GM18526 (cell line): ENCODE measurements around the gene APPBP2.

Source experiments
- POLR2A ChIP-seq: IDR thresholded peaks from 3 replicates; pipeline ENCODE4 v1.6.1; 2011; ENCODE audit not compliant: insufficient read length; ENCODE audit errors: extremely low read depth

The APPBP2 gene

GRCh38 chr17:60425626-60426025 is 100.4 kb downstream of the APPBP2 start:
- TF ChIP-seq POLR2A, result no peak

- no peak for TF ChIP-seq POLR2A
Observed at GRCh38 chr17:60423865-60424264, 102.2 kb downstream of the APPBP2 start.

GRCh38 chr17:60422162-60422665 is 103.8 kb downstream of the APPBP2 start, which contains the start of gene CHCT1:
TSS of gene CHCT1 (plus strand) at chr17:60422489. CDS start at chr17:60422593, 104 bp downstream.
- no peak for TF ChIP-seq POLR2A

GRCh38 chr17:60421273-60422161 is 104.5 kb downstream of the APPBP2 start:
- TF ChIP-seq POLR2A, result no peak

GRCh38 chr17:60416368-60416925 is 109.6 kb downstream of the APPBP2 start:
- TF ChIP-seq POLR2A, result no peak

GRCh38 chr17:60415146-60415545 is 110.9 kb downstream of the APPBP2 start:
- no peak for TF ChIP-seq POLR2A

GRCh38 chr17:60412701-60413100 is 113.3 kb downstream of the APPBP2 start:
- no peak for TF ChIP-seq POLR2A

- TF ChIP-seq POLR2A, result no peak
Observed at GRCh38 chr17:60410001-60410400, 116.0 kb downstream of the APPBP2 start.

GRCh38 chr17:60406887-60407286 is 119.2 kb downstream of the APPBP2 start:
- no peak for TF ChIP-seq POLR2A

- TF ChIP-seq POLR2A, result no peak
Observed at GRCh38 chr17:60403962-60404361, 122.1 kb downstream of the APPBP2 start.

- no peak for TF ChIP-seq POLR2A
Observed at GRCh38 chr17:60403523-60403810, 122.6 kb downstream of the APPBP2 start.

GRCh38 chr17:60401819-60402218 is 124.2 kb downstream of the APPBP2 start:
- no peak for TF ChIP-seq POLR2A

- no peak for TF ChIP-seq POLR2A
Observed at GRCh38 chr17:60398227-60398959, 127.6 kb downstream of the APPBP2 start.

GRCh38 chr17:60396412-60396811 is 129.6 kb downstream of the APPBP2 start:
- no peak for TF ChIP-seq POLR2A

- no peak for TF ChIP-seq POLR2A
Observed at GRCh38 chr17:60395508-60396065, 130.5 kb downstream of the APPBP2 start.
